ENCODE results near the gene GLP1R. TPM values are rescaled to one million over a fixed set of nuclear protein-coding genes. Genes with fewer than 3 reads are reported as not detected.

The GLP1R gene
- total RNA-seq, 1 experiment from 2014 or later = 0.85 TPM

DNA sequence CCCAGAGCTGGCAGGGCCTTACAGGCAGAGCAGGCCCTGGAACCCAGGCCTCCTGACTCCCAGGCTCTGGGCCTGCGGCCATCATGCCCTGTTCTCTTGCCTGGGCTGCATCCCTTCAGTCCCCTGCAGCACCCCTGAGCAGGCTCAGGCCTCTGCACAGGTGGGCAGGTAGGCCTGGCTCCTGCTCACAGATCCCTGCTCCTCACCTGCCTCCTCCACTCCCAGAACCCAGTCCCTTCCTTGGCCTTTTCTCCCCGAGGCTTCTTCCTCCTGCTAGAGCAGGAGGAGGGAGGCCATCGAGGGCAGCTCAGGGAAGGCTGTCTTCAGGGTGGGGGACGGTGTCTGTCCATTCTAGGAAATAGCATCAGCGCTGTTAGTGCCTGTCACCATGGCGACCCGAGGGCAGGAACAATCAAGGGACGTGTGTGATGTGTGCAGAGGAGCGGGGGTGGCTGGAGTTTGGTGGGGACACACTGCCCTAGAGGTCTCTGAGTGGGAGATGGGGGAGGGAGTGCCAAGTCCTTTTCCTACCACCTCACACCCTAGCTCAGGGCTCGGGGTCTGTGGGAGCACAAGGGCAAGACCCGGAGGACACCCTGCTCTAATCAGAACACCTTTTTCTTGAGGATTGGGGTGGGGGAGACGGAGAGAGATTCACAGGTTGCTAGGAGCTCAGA lies 26.6 kb downstream of the GLP1R start:
- no peak overlapping the region for H2BK120ac ChIP-seq (ENCODE audit: low read depth, low read length, poor library complexity, severe bottlenecking)
- H3K56ac ChIP-seq (ENCODE audit: insufficient read length, low read depth, low read length) = no peak overlapping the region
- Mint-ChIP-seq H3K36me3 (ENCODE audit: insufficient read depth in 1 of 3, low read depth in 3 of 3) (no peaks in the 10 kb centered on the region), H3K4me3 (no peak overlapping the region), H3K9me3 (no peaks in the 10 kb centered on the region), H3K27me3 (ENCODE audit: low read depth) (peaks cover 18% of the 10 kb centered on the region), H3K27ac (peak overlapping the region in 1 of 3 experiments; percentile 29; a peak in 2 of 7 replicates), H3K4me1 (peaks cover 13 to 18% of the 10 kb centered on the region in 2 experiments)
- no peak overlapping the region for H2BK15ac ChIP-seq (ENCODE audit: low read depth, low read length)
- H3K4me1 ChIP-seq (ENCODE audit: insufficient read depth, low read length) = peaks cover 2% of the 10 kb centered on the region; the same call in 1 of the 2 replicates
- H3K9me3 ChIP-seq (ENCODE audit: control insufficient read depth, low read depth, low read length) = no peaks in the 10 kb centered on the region
- no peak overlapping the region for H3K4me2 ChIP-seq (ENCODE audit: insufficient read depth, insufficient read length, low read length)
- peak; percentile 14 for DNase-seq
- H4K8ac ChIP-seq (replicated peaks; ENCODE audit: insufficient read length, low read depth, low read length) = no peak overlapping the region
- H3K18ac ChIP-seq (ENCODE audit: insufficient read length, low read depth, low read length) = no peak overlapping the region
- no peak overlapping the region for H4K91ac ChIP-seq (ENCODE audit: insufficient read length, low read depth, low read length)
- no peaks in the 10 kb centered on the region for H3K27me3 ChIP-seq (ENCODE audit: insufficient read depth, low read length)
- no peaks in the 10 kb centered on the region for H4K20me1 ChIP-seq (ENCODE audit: control insufficient read depth, insufficient read depth, insufficient read length)
- H3K79me2 ChIP-seq (ENCODE audit: insufficient read depth, low read length) = no peaks in the 10 kb centered on the region
- H3T11ph ChIP-seq (ENCODE audit: low read length) = no peak overlapping the region
- no peak overlapping the region for H3K9ac ChIP-seq (ENCODE audit: extremely low read depth, insufficient read length, low read length)
- no peak overlapping the region for H2BK20ac ChIP-seq (ENCODE audit: low read depth, low read length, poor library complexity, severe bottlenecking)
- TF ChIP-seq, protein P1, sequence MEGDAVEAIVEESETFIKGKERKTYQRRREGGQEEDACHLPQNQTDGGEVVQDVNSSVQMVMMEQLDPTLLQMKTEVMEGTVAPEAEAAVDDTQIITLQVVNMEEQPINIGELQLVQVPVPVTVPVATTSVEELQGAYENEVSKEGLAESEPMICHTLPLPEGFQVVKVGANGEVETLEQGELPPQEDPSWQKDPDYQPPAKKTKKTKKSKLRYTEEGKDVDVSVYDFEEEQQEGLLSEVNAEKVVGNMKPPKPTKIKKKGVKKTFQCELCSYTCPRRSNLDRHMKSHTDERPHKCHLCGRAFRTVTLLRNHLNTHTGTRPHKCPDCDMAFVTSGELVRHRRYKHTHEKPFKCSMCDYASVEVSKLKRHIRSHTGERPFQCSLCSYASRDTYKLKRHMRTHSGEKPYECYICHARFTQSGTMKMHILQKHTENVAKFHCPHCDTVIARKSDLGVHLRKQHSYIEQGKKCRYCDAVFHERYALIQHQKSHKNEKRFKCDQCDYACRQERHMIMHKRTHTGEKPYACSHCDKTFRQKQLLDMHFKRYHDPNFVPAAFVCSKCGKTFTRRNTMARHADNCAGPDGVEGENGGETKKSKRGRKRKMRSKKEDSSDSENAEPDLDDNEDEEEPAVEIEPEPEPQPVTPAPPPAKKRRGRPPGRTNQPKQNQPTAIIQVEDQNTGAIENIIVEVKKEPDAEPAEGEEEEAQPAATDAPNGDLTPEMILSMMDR (conservative IDR thresholded peaks at IDR 0.05) = no peak
- no peaks in the 10 kb centered on the region for H3K23me2 ChIP-seq (ENCODE audit: insufficient read length, low read depth, low read length, poor library complexity, severe bottlenecking)
- H3K4ac ChIP-seq (ENCODE audit: low read depth, low read length) = no peak overlapping the region
- no peaks in the 10 kb centered on the region for H3K79me1 ChIP-seq (ENCODE audit: insufficient read depth, low read depth, low read length, poor library complexity, severe bottlenecking)
- no peak overlapping the region for H2BK5ac ChIP-seq (ENCODE audit: insufficient read length, low read length)
- no peak overlapping the region for H2AK5ac ChIP-seq (ENCODE audit: insufficient read length, low read length)
- no peak overlapping the region for H3K23ac ChIP-seq (ENCODE audit: insufficient read length, low read depth, low read length)
- no peak overlapping the region for H4K5ac ChIP-seq (ENCODE audit: insufficient read length, low read depth, low read length)
- H2BK12ac ChIP-seq (ENCODE audit: insufficient read length, low read depth, low read length) = no peak overlapping the region
- no CpG with 5 or more reads among the region's 12 CpGs for WGBS (ENCODE audit: extremely low coverage, insufficient read length, low lambda C conversion rate)
- no peak overlapping the region for H2AFZ ChIP-seq (ENCODE audit: low read length)
- no peak overlapping the region for H3K27ac ChIP-seq (ENCODE audit: insufficient read length, low read depth, low read length)
- H3K14ac ChIP-seq (ENCODE audit: insufficient read depth, low read length) = no peak overlapping the region; the same call in 1 of the 2 replicates
